MM.1S (cell line): ENCODE results near the gene LOC128125822.
"Not testable (repeated sequence)": the region's sequence is repeated elsewhere in the genome, so short reads cannot be mapped to it uniquely, and the experiment has no call there.

Source experiments
- DNase-seq: peaks from one replicate; pipeline ENCODE4 v3.0.0-alpha.2; 2015
- H2AFZ ChIP-seq: fragments of 300-600 bp; sonication (generic); 2 replicates; pipeline ENCODE4 v1.6.0; 2016; ENCODE audit warnings: antibody characterized with exemption, low read length
- H3F3A ChIP-seq: fragments of 300-600 bp; sonication (generic); 2 replicates; pipeline ENCODE4 v1.6.1; 2016; ENCODE audit warnings: mild to moderate bottlenecking, antibody characterized with exemption, low read length, moderate library complexity, mixed read lengths; ENCODE audit not compliant: insufficient read depth
- H3K27ac ChIP-seq: fragments of 300-600 bp; sonication (generic); 2 replicates; pipeline ENCODE4 v1.5.1; 2016; ENCODE audit warnings: mild to moderate bottlenecking, low read length
- H3K27me3 ChIP-seq: fragments of 300-600 bp; sonication (generic); replicated peaks from 2 replicates; pipeline ENCODE4 v1.6.0; 2016; ENCODE audit warnings: low read length; ENCODE audit not compliant: insufficient read depth
- H3K36me3 ChIP-seq: fragments of 300-600 bp; sonication (generic); replicated peaks from 2 replicates; pipeline ENCODE4 v1.6.1; 2016; ENCODE audit warnings: mild to moderate bottlenecking, low read length, mixed read lengths; ENCODE audit not compliant: insufficient read depth
- H3K4me1 ChIP-seq: fragments of 300-600 bp; sonication (generic); 2 replicates; pipeline ENCODE4 v1.6.1; 2016; ENCODE audit warnings: low read length, mixed read lengths
- H3K4me2 ChIP-seq: fragments of 300-600 bp; sonication (generic); 2 replicates; pipeline ENCODE4 v1.6.0; 2016; ENCODE audit warnings: low read depth, low read length
- H3K4me3 ChIP-seq: fragments of 300-600 bp; sonication (generic); 2 replicates; pipeline ENCODE4 v1.5.1; 2016; ENCODE audit warnings: low read length, mixed read lengths
- H3K79me2 ChIP-seq: fragments of 300-600 bp; sonication (generic); 2 replicates; pipeline ENCODE4 v1.6.1; 2016; ENCODE audit warnings: mixed run types, low read length, mixed read lengths
- H3K9ac ChIP-seq: fragments of 300-600 bp; sonication (generic); 2 replicates; pipeline ENCODE4 v1.6.1; 2016; ENCODE audit warnings: low read length, mixed read lengths
- H3K9me2 ChIP-seq: fragments of 300-600 bp; sonication (generic); replicated peaks from 2 replicates; pipeline ENCODE4 v1.6.1; 2016; ENCODE audit warnings: mild to moderate bottlenecking, low read length, mixed read lengths; ENCODE audit not compliant: insufficient read depth
- H3K9me3 ChIP-seq: fragments of 300-600 bp; sonication (generic); replicated peaks from 2 replicates; pipeline ENCODE4 v1.6.1; 2016; ENCODE audit warnings: mild to moderate bottlenecking, low read length, mixed read lengths; ENCODE audit not compliant: insufficient read depth
- H4K20me1 ChIP-seq: fragments of 300-600 bp; sonication (generic); 2 replicates; pipeline ENCODE4 v1.6.1; 2016; ENCODE audit warnings: mild to moderate bottlenecking, low read length, moderate library complexity, mixed read lengths; ENCODE audit not compliant: insufficient read depth
- EZH2 ChIP-seq: fragments of 300-600 bp; sonication (generic); optimal IDR thresholded peaks from 2 replicates; pipeline ENCODE3; 2017; ENCODE audit warnings: low read depth, mild to moderate bottlenecking, antibody characterized with exemption, low read length, mixed read lengths
- EZH2phosphoT487 ChIP-seq: fragments of 300-600 bp; sonication (generic); IDR thresholded peaks from 2 replicates; pipeline ENCODE4 v1.6.1; 2018; ENCODE audit warnings: antibody characterized with exemption, low read length
- TF ChIP-seq, protein P1 (sequence below): fragments of 300-600 bp; sonication (generic); IDR thresholded peaks from 2 replicates; pipeline ENCODE4 v1.5.1; 2016; ENCODE audit warnings: antibody characterized with exemption, low read length, mixed read lengths

Gene LOC128125822

GRCh38 chr6:63582579-63583231 is 10.4 kb downstream of the LOC128125822 start:
- Histone ChIP-seq H3K9me3 (no peaks in the 10 kb centered on the region), H3F3A (no peaks in the 10 kb centered on the region), H2AFZ (no peak overlapping the region), H3K4me2 (no peak overlapping the region), H3K9ac (no peak overlapping the region), H3K27me3 (no peaks in the 10 kb centered on the region), H3K4me1 (no peaks in the 10 kb centered on the region), H3K27ac (no peak overlapping the region), H3K36me3 (peaks cover 8% of the 10 kb centered on the region; the same call in 1 of the 2 replicates), H4K20me1 (no peaks in the 10 kb centered on the region), H3K9me2 (no peaks in the 10 kb centered on the region), H3K79me2 (no peaks in the 10 kb centered on the region), H3K4me3 (no peak overlapping the region)
- TF ChIP-seq, protein P1, sequence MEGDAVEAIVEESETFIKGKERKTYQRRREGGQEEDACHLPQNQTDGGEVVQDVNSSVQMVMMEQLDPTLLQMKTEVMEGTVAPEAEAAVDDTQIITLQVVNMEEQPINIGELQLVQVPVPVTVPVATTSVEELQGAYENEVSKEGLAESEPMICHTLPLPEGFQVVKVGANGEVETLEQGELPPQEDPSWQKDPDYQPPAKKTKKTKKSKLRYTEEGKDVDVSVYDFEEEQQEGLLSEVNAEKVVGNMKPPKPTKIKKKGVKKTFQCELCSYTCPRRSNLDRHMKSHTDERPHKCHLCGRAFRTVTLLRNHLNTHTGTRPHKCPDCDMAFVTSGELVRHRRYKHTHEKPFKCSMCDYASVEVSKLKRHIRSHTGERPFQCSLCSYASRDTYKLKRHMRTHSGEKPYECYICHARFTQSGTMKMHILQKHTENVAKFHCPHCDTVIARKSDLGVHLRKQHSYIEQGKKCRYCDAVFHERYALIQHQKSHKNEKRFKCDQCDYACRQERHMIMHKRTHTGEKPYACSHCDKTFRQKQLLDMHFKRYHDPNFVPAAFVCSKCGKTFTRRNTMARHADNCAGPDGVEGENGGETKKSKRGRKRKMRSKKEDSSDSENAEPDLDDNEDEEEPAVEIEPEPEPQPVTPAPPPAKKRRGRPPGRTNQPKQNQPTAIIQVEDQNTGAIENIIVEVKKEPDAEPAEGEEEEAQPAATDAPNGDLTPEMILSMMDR: no peak
- TF ChIP-seq EZH2phosphoT487 (no peak), EZH2 (no peak)
- no peak for DNase-seq

GRCh38 chr6:63584125-63584514 is 11.8 kb downstream of the LOC128125822 start:
- Histone ChIP-seq H3K36me3 (peaks cover 8% of the 10 kb centered on the region; the same call in 1 of the 2 replicates), H3K9me3 (no peaks in the 10 kb centered on the region), H3K4me1 (no peaks in the 10 kb centered on the region), H3K79me2 (no peaks in the 10 kb centered on the region), H3F3A (no peaks in the 10 kb centered on the region), H3K4me3 (no peak overlapping the region), H4K20me1 (no peaks in the 10 kb centered on the region), H3K27me3 (no peaks in the 10 kb centered on the region), H2AFZ (no peak overlapping the region), H3K4me2 (no peak overlapping the region), H3K27ac (no peak overlapping the region), H3K9me2 (no peaks in the 10 kb centered on the region), H3K9ac (no peak overlapping the region)
- no peak for DNase-seq
- TF ChIP-seq EZH2phosphoT487 (no peak), EZH2 (no peak)
- TF ChIP-seq, protein P1: no peak

- Histone ChIP-seq H3K9ac (no peak overlapping the region), H3K36me3 (peaks cover 8% of the 10 kb centered on the region; the same call in 1 of the 2 replicates), H3K9me3 (no peaks in the 10 kb centered on the region), H3K4me1 (no peaks in the 10 kb centered on the region), H3F3A (no peaks in the 10 kb centered on the region), H3K4me2 (no peak overlapping the region), H3K9me2 (no peaks in the 10 kb centered on the region), H3K79me2 (no peaks in the 10 kb centered on the region), H3K27ac (no peak overlapping the region), H2AFZ (no peak overlapping the region), H4K20me1 (no peaks in the 10 kb centered on the region), H3K4me3 (no peak overlapping the region), H3K27me3 (no peaks in the 10 kb centered on the region)
- no peak for DNase-seq
- TF ChIP-seq EZH2: no peak
- TF ChIP-seq, protein P1: no peak
- TF ChIP-seq EZH2phosphoT487: no peak
These were observed 12.3 kb downstream of the LOC128125822 start for GRCh38 chr6:63584566-63584965.

DNA sequence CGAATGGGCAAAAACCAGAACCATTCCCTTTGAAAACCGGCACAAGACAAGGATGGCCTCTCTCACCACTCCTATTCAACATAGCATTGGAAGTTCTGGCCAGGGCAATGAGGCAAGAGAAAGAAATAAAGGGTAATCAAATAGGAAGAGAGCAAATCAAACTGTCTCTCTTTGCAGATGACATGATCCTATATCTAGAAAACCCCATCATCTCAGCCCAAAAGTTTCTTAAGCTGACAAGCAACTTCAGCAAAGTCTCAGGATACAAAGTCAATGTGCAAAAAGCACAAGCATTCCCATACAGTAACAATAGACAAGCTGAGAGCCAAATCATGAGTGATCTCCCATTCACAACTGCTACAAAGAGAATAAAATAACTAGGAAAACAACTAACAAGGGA is 13.4 kb downstream of the LOC128125822 start:
- H3K9me3 ChIP-seq, H3K27me3 ChIP-seq, H3K27ac ChIP-seq, H3K79me2 ChIP-seq, H2AFZ ChIP-seq, H3K9ac ChIP-seq, H3F3A ChIP-seq, H3K36me3 ChIP-seq, H4K20me1 ChIP-seq, H3K4me2 ChIP-seq, H3K4me1 ChIP-seq, H3K4me3 ChIP-seq, H3K9me2 ChIP-seq, DNase-seq: not testable (repeated sequence)
